GM12878 (cell line): ENCODE measurements around the gene SRSF10. TPM values are rescaled to one million over a fixed set of nuclear protein-coding genes. Genes with fewer than 3 reads are reported as not detected.

ENCODE experiments used
- ATAC-seq: fragments of 200-7000 bp; cut with Tn5 transposase; 3 replicates; pipeline ENCODE4 v1.9.1; 2020; ENCODE audit warnings: mild to moderate bottlenecking, moderate library complexity
- BruUV-seq: library from RNA; stranded (reverse); fragments of 400-500 nt; replicated peaks from 2 replicates; lab custom pipeline; 2021; lab: Mats Ljungman, UMichigan
- CTCF ChIA-PET: fragments of 300-600 bp; sonication (Branson Sonifier 250); formaldehyde crosslinking; extraction: SDS; loops from one replicate; lab custom pipeline; 2021; ENCODE audit warnings: inconsistent platforms; lab: Yijun Ruan, JAX
- POLR2A ChIA-PET: fragments of 350-600 bp; formaldehyde crosslinking; extraction: SDS; loops from one replicate; lab custom pipeline; 2021; ENCODE audit warnings: inconsistent platforms; lab: Charles Lee
- RAD21 ChIA-PET: fragments of 300-600 bp; sonication (Branson Sonifier 250); formaldehyde crosslinking; loops from one replicate; lab custom pipeline; 2023; ENCODE audit warnings: antibody characterized with exemption; ENCODE audit not compliant: unreplicated experiment; lab: Charles Lee
- SMC1A ChIA-PET: fragments of 300-600 bp; sonication (Branson Sonifier 250); formaldehyde crosslinking; loops from one replicate; lab custom pipeline; 2023; ENCODE audit not compliant: unreplicated experiment, uncharacterized antibody; lab: Charles Lee
- DNase-seq: peaks from one replicate; pipeline ENCODE4 v3.0.0-alpha.2; 2011; ENCODE audit warnings: low read depth, low spot score
- FAIRE-seq: peaks from 3 replicates; lab custom pipeline; 2011; peaks lifted over from hg19 to GRCh38; lab: Jason Lieb, UNC
- H2AFZ ChIP-seq: 2 replicates; pipeline ENCODE4 v1.6.0; 2011; ENCODE audit warnings: low read depth, low read length, control low read depth; ENCODE audit not compliant: control insufficient read depth
- H3K27ac ChIP-seq: 2 replicates; pipeline ENCODE4 v1.5.1; 2011; ENCODE audit warnings: control low read depth; ENCODE audit not compliant: control insufficient read depth, insufficient read depth
- H3K27me3 ChIP-seq, 2 experiments: replicated peaks in 1 of 2; 2 replicates each; pipeline versions ENCODE4 v1.6.0 to v1.6.1; 2011; ENCODE audit warnings: low read length in 1 of 2; ENCODE audit not compliant: control insufficient read depth in 2 of 2, insufficient read depth in 2 of 2
- H3K36me3 ChIP-seq, 2 experiments: 2 replicates each; pipeline ENCODE4 v1.5.1; 2011; ENCODE audit warnings: low read length in 1 of 2; ENCODE audit not compliant: control insufficient read depth in 2 of 2, insufficient read depth in 2 of 2
- H3K4me1 ChIP-seq: 2 replicates; pipeline ENCODE4 v1.6.1; 2011; ENCODE audit warnings: mild to moderate bottlenecking, low read length, moderate library complexity, mixed read lengths; ENCODE audit not compliant: control insufficient read depth, insufficient read depth
- H3K4me2 ChIP-seq: 2 replicates; pipeline ENCODE4 v1.6.0; 2011; ENCODE audit warnings: control low read depth; ENCODE audit not compliant: control insufficient read depth, insufficient read depth
- H3K4me3 ChIP-seq: fragments of 200-600 bp; sonication (generic); 2 replicates; pipeline ENCODE4 v1.5.1; 2016
- H3K79me2 ChIP-seq: 2 replicates; pipeline ENCODE4 v1.6.0; 2011; ENCODE audit warnings: low read length; ENCODE audit not compliant: control insufficient read depth, insufficient read depth
- H3K9ac ChIP-seq: 2 replicates; pipeline ENCODE4 v1.8.0; 2011; ENCODE audit warnings: low read length, control low read depth, mixed read lengths; ENCODE audit not compliant: control insufficient read depth, insufficient read depth
- H3K9me3 ChIP-seq: replicated peaks from 3 replicates; pipeline ENCODE4 v1.5.1; 2011; ENCODE audit warnings: mild to moderate bottlenecking, low read length; ENCODE audit not compliant: control insufficient read depth, insufficient read depth
- H4K20me1 ChIP-seq: 2 replicates; pipeline ENCODE4 v1.6.0; 2011; ENCODE audit not compliant: control insufficient read depth, insufficient read depth
- ASH2L ChIP-seq: fragments of 300-600, 200-600 bp; sonication (generic); IDR thresholded peaks from 2 replicates; pipeline ENCODE4 v1.6.1; 2017; ENCODE audit warnings: low read depth, mild to moderate bottlenecking, borderline replicate concordance
- BCLAF1 ChIP-seq: fragments of 450-650 bp; IDR thresholded peaks from 2 replicates; pipeline ENCODE4 v1.6.1; 2017; ENCODE audit warnings: antibody characterized with exemption, mild to moderate bottlenecking, moderate library complexity
- EED ChIP-seq: sonication (generic); IDR thresholded peaks from 2 replicates; pipeline ENCODE4 v1.6.1; 2016; ENCODE audit warnings: antibody characterized with exemption, low read depth
- EGR1 ChIP-seq, 2 experiments: IDR thresholded peaks; 1 replicate in 1 of 2; 2 replicates in 1 of 2; pipeline ENCODE4 v1.6.1; 2011 to 2012; ENCODE audit warnings: low read depth in 2 of 2, low read length in 2 of 2, borderline replicate concordance in 1 of 2, mild to moderate bottlenecking in 1 of 2, moderate library complexity in 1 of 2
- HDGF ChIP-seq: fragments of 450-650 bp; IDR thresholded peaks from 2 replicates; pipeline ENCODE4 v1.6.1; 2016; ENCODE audit warnings: antibody characterized with exemption
- MTA2 ChIP-seq: fragments of 450-650 bp; IDR thresholded peaks from 2 replicates; pipeline ENCODE4 v1.6.1; 2016; ENCODE audit warnings: low read depth, mild to moderate bottlenecking, moderate library complexity
- MTA3 ChIP-seq: IDR thresholded peaks from 2 replicates; pipeline ENCODE4 v1.6.1; 2012; ENCODE audit warnings: low read length, inconsistent platforms, borderline replicate concordance
- NFXL1 ChIP-seq: fragments of 450-650 bp; IDR thresholded peaks from 2 replicates; pipeline ENCODE4 v1.6.1; 2017; ENCODE audit warnings: antibody characterized with exemption, mild to moderate bottlenecking, borderline replicate concordance
- NRF1 ChIP-seq: conservative IDR thresholded peaks from 2 replicates; pipeline ENCODE4 v1.6.1; 2011; ENCODE audit warnings: mild to moderate bottlenecking, low read depth, low read length, improper control_type of control experiment
- RAD51 ChIP-seq: fragments of 450-650 bp; IDR thresholded peaks from 2 replicates; pipeline ENCODE4 v1.6.1; 2016; ENCODE audit warnings: moderate library complexity, mild to moderate bottlenecking, inconsistent platforms
- RELA ChIP-seq: fragments of 450-650 bp; IDR thresholded peaks from 2 replicates; pipeline ENCODE4 v1.8.0; 2014; ENCODE audit warnings: borderline replicate concordance; ENCODE audit not compliant: partially characterized antibody
- SKIL ChIP-seq: fragments of 450-650 bp; IDR thresholded peaks from 2 replicates; pipeline ENCODE4 v1.6.1; 2017; ENCODE audit warnings: mild to moderate bottlenecking, low read depth, inconsistent platforms; ENCODE audit not compliant: poor library complexity, severe bottlenecking
- SREBF1 ChIP-seq: IDR thresholded peaks from 2 replicates; pipeline ENCODE4 v1.6.1; 2012; ENCODE audit warnings: mild to moderate bottlenecking, low read length
- SRF ChIP-seq, 2 experiments: IDR thresholded peaks; 2 replicates each; pipeline ENCODE4 v1.6.1; 2011; ENCODE audit warnings: low read depth in 2 of 2, low read length in 2 of 2, mild to moderate bottlenecking in 1 of 2, moderate library complexity in 1 of 2
- TBL1XR1 ChIP-seq: IDR thresholded peaks from 2 replicates; pipeline ENCODE4 v1.6.1; 2012; ENCODE audit warnings: low read depth, low read length, improper control_type of control experiment
- WGBS: methylation state at CpG from one replicate; pipeline ENCODE4 v1.1.6; 2016; ENCODE audit warnings: low lambda C conversion rate; ENCODE audit not compliant: insufficient replicate concordance, insufficient coverage; ENCODE audit errors: missing lambda C conversion rate; 5-methylcytosine and 5-hydroxymethylcytosine counted together
- in situ Hi-C: fragments of 300-500 bp; cut with MboI; formaldehyde crosslinking; loops from 9 replicates; pipeline ENCODE4 v1.14.3; 2018; ENCODE audit warnings: mixed read lengths
- intact Hi-C: fragments of 100-400 bp; cut with micrococcal nuclease; formaldehyde crosslinking; loops from one replicate; pipeline ENCODE4 v1.14.2; 2022; ENCODE audit not compliant: unreplicated experiment
- polyA plus RNA-seq, 11 experiments: library from polyadenylated mRNA; depleted of rRNA in 4 of 11; unstranded in 6 of 11; stranded (reverse) in 5 of 11; fragments of >200 nt; fragmentation: Nextera tagmentation in 4 of 11; fragmentation: Illumina TruSeq in 1 of 11; extraction: Ambion mirVana in 4 of 11; extraction: Trizol in 1 of 11; gene quantifications; 1 replicate in 1 of 11; 2 replicates in 10 of 11; pipeline versions ENCODE4 v1.2.1 to v1.2.3, GENCODE V29; 2011 to 2016; ENCODE audit warnings: inconsistent platforms in 2 of 11, missing spikeins in 2 of 11, low read depth in 1 of 11
- total RNA-seq, 4 experiments: library from RNA; depleted of rRNA in 3 of 4; stranded (reverse); fragments of >200 nt in 3 of 4; fragmentation: Illumina TruSeq in 1 of 4; extraction: Trizol in 1 of 4; gene quantifications; 2 replicates each; pipeline versions ENCODE4 v1.2.1 to v1.2.3, GENCODE V29; 2013 to 2021
- TF ChIP-seq, protein P1 (sequence below): fragments of 450-650 bp; IDR thresholded peaks from 2 replicates; pipeline ENCODE4 v1.6.1; 2017; ENCODE audit warnings: borderline replicate concordance

Gene SRSF10
- total and polyA plus RNA-seq, 10 of the 15 experiments (the other 5 are each of a cell fraction or from before 2014, with no cell fraction given), result 157 to 279 (median 222) TPM

DNA sequence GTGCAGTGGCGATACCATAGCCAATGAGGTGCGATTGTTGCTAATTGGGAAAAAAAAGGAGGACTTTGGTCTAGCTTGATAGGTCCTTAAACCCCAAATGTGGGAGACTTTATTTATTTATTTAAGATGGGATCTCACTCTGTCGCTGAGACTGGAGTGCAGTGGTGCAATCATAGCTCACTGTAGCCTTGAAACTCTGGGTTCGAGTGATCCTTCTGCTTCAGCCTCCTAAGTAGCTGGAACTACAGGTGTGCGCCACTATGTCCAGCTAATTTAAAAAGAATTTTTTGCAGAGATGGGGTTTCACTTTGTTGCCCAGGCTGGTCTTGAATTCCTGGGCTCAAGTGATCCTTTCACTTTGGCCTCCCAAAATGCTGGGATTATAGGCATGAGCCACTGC, 24.0 kb upstream of the SRSF10 start:
- POLR2A ChIA-PET, result interaction anchor here (0.6 to 2.3 kb wide), 16 partner anchors 9 to 1133 kb away, joined by 3 to 12 read pairs (median 4); partner anchors contain the start of genes PNRC2 and SRSF10
- Histone ChIP-seq H3K4me1 (peaks cover 5% of the 10 kb centered on the region), H3K27me3 (no peaks in the 10 kb centered on the region), H4K20me1 (no peaks in the 10 kb centered on the region), H3K9me3 (no peaks in the 10 kb centered on the region; the same call in 2 of the 3 replicates), H3K79me2 (no peaks in the 10 kb centered on the region), H3K27ac (no peak overlapping the region), H3K4me3 (no peak overlapping the region), H3K36me3 (no peaks in the 10 kb centered on the region), H3K9ac (no peak overlapping the region), H2AFZ (no peak overlapping the region), H3K4me2 (no peak overlapping the region)
- CTCF ChIA-PET, result interaction anchor here (0.8 to 7.2 kb wide), 17 partner anchors 9 to 389 kb away, joined by 3 to 51 read pairs (median 4); partner anchors contain the start of genes PNRC2 and SRSF10
- FAIRE-seq (no peak), ATAC-seq (no peak), DNase-seq (no peak)
- 70% methylated on average over 5 of the region's 5 CpGs for WGBS
- in situ Hi-C loops, result no loop called here
- SMC1A ChIA-PET, result interaction anchor here (0.7 to 4.6 kb wide), 21 partner anchors 9 to 193 kb away, joined by 3 to 63 read pairs (median 7); partner anchors contain the start of genes PNRC2 and SRSF10
- intact Hi-C loops, result no loop called here
- RAD21 ChIA-PET, result interaction anchor here (0.6 to 2.6 kb wide), 19 partner anchors 9 to 389 kb away, joined by 3 to 28 read pairs (median 5); partner anchors contain the start of genes CNR2, PNRC2 and SRSF10
- TF ChIP-seq SKIL (no peak), MTA2 (no peak), RAD51 (no peak), SRF (IDR thresholded peaks at IDR 0.05; ENCODE audit: low read depth in 2 of 2, low read length in 2 of 2) (no peak), BCLAF1 (no peak), RELA (no peak), EGR1 (IDR thresholded peaks at IDR 0.05; ENCODE audit: borderline replicate concordance in 1 of 2, low read depth in 2 of 2, low read length in 2 of 2) (no peak), NRF1 (no peak), HDGF (no peak), ASH2L (no peak), EED (no peak), NFXL1 (no peak), TBL1XR1 (no peak), SREBF1 (no peak), MTA3 (no peak)
- TF ChIP-seq, protein P1, sequence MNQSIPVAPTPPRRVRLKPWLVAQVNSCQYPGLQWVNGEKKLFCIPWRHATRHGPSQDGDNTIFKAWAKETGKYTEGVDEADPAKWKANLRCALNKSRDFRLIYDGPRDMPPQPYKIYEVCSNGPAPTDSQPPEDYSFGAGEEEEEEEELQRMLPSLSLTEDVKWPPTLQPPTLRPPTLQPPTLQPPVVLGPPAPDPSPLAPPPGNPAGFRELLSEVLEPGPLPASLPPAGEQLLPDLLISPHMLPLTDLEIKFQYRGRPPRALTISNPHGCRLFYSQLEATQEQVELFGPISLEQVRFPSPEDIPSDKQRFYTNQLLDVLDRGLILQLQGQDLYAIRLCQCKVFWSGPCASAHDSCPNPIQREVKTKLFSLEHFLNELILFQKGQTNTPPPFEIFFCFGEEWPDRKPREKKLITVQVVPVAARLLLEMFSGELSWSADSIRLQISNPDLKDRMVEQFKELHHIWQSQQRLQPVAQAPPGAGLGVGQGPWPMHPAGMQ, result no peak
- BruUV-seq, result no TSS peak
